Prostate gland (tissue), 2 donors: Measurements from ENCODE around the gene PTGDS.

Experiments
- CTCF ChIP-seq, 4 experiments: fragments of 200-600 bp in 2 of 4; fragments of 450-650 bp in 2 of 4; sonication (generic) in 2 of 4; IDR thresholded peaks; 1 replicate in 3 of 4; 2 replicates in 1 of 4; pipeline ENCODE4 v1.5.1; 2016 to 2019; ENCODE audit warnings: antibody characterized with exemption in 4 of 4, mild to moderate bottlenecking in 2 of 4, moderate library complexity in 2 of 4
- POLR2A ChIP-seq: fragments of 450-650 bp; IDR thresholded peaks from one replicate; pipeline ENCODE4 v1.6.1; 2016; ENCODE audit warnings: antibody characterized with exemption, mild to moderate bottlenecking

GRCh38 chr9:136941231-136942111, 35.8 kb upstream of the PTGDS start:
- TF ChIP-seq CTCF (IDR thresholded peaks at IDR 0.05) (no peak), POLR2A (no peak)
